Measurements from ENCODE around the gene CWF19L1. TPM values are rescaled to one million over a fixed set of nuclear protein-coding genes. Genes with fewer than 3 reads are reported as not detected.

CWF19L1 gene
- total and polyA plus RNA-seq, 2 of the 13 experiments (the other 11 are each of a cell fraction or from before 2014, with no cell fraction given), result 13.6 to 42.1 TPM

DNA sequence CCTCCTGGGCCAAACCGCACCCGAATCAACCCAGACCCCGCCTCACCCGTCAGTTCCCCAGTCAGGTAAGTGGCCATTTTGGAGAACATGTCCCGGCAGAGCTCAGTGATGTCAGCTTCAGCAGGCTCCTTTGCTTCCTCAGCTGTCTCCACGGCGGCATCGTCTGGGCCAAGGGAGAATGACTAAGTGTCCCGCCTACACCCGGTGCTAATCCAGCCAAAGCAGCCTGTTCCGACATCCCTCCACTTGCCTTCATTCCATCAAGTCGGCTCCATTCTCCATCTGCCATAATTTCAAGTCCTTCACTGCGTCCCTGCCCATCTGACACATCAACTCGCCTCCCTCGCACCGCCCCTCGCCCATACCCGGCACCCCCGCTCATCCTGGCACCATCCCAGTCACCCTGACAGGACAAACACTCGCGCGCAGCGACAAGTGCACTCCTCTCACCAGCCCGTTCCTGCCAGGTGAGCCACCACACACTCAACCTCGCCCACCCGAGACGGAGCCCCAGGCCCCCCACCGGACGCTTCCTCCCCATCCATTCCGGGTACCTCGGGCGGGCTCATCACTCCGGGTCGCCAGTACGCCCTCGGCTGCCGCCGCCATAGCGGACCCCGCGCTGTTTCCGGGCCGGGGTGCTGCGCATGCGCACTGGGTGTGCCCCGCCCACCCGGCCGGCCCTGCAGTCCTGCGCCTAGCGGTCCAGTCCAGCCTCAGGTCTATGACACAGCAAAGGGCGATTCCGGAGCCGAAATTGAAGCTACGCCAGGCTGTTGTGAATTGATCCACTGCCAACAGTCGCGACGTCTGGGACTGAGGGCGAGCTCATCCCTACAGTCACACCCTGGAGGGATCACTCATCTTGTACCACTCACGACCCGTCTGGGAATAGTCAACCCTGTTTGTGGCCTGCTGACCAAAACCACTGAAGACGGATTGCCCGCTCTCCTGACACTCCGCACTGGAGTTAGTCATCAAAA lies 18.9 kb upstream of the CWF19L1 start, which contains the start of gene BLOC1S2 (continued):
- TF ChIP-seq ZFY (CRISPR knock-in tag; IDR thresholded peaks at IDR 0.05) (peak; percentile 92), FOXC1 (CRISPR knock-in tag; IDR thresholded peaks at IDR 0.05; ENCODE audit: borderline replicate concordance) (peak; percentile 85; the same call in 1 of the 2 replicates), NFE2L2 (IDR thresholded peaks at IDR 0.05; ENCODE audit: low read length) (0 out of 2 replicates have a peak, but pooled peaks have one; percentile 22), ZNF605 (CRISPR knock-in tag; IDR thresholded peaks at IDR 0.05) (peak; percentile 89), TCF7 (IDR thresholded peaks at IDR 0.05; ENCODE audit: low read depth) (no peak), MTA1 (CRISPR knock-in tag; IDR thresholded peaks at IDR 0.05; ENCODE audit: borderline replicate concordance) (peak; percentile 76; the same call in 1 of the 2 replicates), KLF12 (CRISPR knock-in tag; IDR thresholded peaks at IDR 0.05; ENCODE audit: borderline replicate concordance) (peak; percentile 84; the same call in 1 of the 2 replicates), SMAD9 (CRISPR knock-in tag; IDR thresholded peaks at IDR 0.05) (no peak), HNF1B (CRISPR knock-in tag; IDR thresholded peaks at IDR 0.05) (no peak; the same call in 1 of the 2 replicates), ZNF768 (CRISPR knock-in tag; IDR thresholded peaks at IDR 0.05) (no peak), SRSF9 (IDR thresholded peaks at IDR 0.05; ENCODE audit: borderline replicate concordance, insufficient read depth, low read depth, low read length, poor library complexity, severe bottlenecking) (no peak), SETDB1 (CRISPR knock-in tag; IDR thresholded peaks at IDR 0.05; ENCODE audit: borderline replicate concordance) (no peak), CREBL2 (CRISPR knock-in tag; IDR thresholded peaks at IDR 0.05; ENCODE audit: borderline replicate concordance) (no peak; the same call in 1 of the 2 replicates), KLF9 (CRISPR knock-in tag; IDR thresholded peaks at IDR 0.05; ENCODE audit: low read depth) (no peak)
- TF ChIP-seq, protein P1, sequence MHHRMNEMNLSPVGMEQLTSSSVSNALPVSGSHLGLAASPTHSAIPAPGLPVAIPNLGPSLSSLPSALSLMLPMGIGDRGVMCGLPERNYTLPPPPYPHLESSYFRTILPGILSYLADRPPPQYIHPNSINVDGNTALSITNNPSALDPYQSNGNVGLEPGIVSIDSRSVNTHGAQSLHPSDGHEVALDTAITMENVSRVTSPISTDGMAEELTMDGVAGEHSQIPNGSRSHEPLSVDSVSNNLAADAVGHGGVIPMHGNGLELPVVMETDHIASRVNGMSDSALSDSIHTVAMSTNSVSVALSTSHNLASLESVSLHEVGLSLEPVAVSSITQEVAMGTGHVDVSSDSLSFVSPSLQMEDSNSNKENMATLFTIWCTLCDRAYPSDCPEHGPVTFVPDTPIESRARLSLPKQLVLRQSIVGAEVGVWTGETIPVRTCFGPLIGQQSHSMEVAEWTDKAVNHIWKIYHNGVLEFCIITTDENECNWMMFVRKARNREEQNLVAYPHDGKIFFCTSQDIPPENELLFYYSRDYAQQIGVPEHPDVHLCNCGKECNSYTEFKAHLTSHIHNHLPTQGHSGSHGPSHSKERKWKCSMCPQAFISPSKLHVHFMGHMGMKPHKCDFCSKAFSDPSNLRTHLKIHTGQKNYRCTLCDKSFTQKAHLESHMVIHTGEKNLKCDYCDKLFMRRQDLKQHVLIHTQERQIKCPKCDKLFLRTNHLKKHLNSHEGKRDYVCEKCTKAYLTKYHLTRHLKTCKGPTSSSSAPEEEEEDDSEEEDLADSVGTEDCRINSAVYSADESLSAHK (CRISPR knock-in tag; IDR thresholded peaks at IDR 0.05; ENCODE audit: borderline replicate concordance), result no peak
- TF ChIP-seq, protein P2, sequence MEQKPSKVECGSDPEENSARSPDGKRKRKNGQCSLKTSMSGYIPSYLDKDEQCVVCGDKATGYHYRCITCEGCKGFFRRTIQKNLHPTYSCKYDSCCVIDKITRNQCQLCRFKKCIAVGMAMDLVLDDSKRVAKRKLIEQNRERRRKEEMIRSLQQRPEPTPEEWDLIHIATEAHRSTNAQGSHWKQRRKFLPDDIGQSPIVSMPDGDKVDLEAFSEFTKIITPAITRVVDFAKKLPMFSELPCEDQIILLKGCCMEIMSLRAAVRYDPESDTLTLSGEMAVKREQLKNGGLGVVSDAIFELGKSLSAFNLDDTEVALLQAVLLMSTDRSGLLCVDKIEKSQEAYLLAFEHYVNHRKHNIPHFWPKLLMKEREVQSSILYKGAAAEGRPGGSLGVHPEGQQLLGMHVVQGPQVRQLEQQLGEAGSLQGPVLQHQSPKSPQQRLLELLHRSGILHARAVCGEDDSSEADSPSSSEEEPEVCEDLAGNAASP (CRISPR knock-in tag; IDR thresholded peaks at IDR 0.05; ENCODE audit: borderline replicate concordance), result peak; percentile 36; the same call in 1 of the 2 replicates

Measured in HepG2 (cell line).